T-helper 1 cell treated with Interleukin-12 subunit alpha and Interleukin-12 subunit beta and Interleukin-4 antibody, amounts not matched to agents 30 μg/mL and 1 μg/mL, for 36 hours (primary cell): ENCODE results near the gene SF3B2.

ENCODE experiments used
- H3K27ac Mint-ChIP-seq: one replicate; pipeline ENCODE4 v1.8.0; 2021; ENCODE audit warnings: mild to moderate bottlenecking, mixed read lengths
- H3K27me3 Mint-ChIP-seq: one replicate; pipeline ENCODE4 v1.8.0; 2021; ENCODE audit warnings: low read depth, mixed read lengths
- H3K36me3 Mint-ChIP-seq: one replicate; pipeline ENCODE4 v1.8.0; 2021; ENCODE audit warnings: low read depth, mixed read lengths
- H3K4me1 Mint-ChIP-seq: one replicate; pipeline ENCODE4 v1.8.0; 2021; ENCODE audit warnings: low read depth, mixed read lengths
- H3K4me3 Mint-ChIP-seq: one replicate; pipeline ENCODE4 v1.8.0; 2021; ENCODE audit warnings: mild to moderate bottlenecking, moderate library complexity, mixed read lengths
- H3K9me3 Mint-ChIP-seq: one replicate; pipeline ENCODE4 v1.8.0; 2021; ENCODE audit warnings: mixed read lengths

The SF3B2 gene

DNA sequence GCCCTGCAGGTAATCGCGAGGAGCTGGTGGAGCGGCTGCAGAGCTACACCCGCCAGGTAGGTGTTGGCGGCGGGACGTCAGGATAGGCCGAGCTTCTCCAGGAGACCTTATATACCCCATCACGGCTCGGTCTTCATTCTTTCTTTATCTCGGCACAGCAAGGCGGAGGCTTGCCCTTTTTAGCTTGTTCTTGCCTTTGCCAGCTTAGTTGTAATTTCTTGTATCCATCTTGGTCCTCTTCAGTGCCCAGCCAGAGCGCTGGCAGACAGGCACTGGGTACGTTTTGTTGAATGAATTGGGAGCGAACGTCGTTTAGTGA is 459 bp downstream of the SF3B2 start:
- peaks cover 33% of the 10 kb centered on the region for H3K4me1 Mint-ChIP-seq
- H3K36me3 Mint-ChIP-seq = peaks cover 37% of the 10 kb centered on the region
- peak overlapping the region; percentile 99 for H3K27ac Mint-ChIP-seq
- H3K4me3 Mint-ChIP-seq = peak overlapping the region; percentile 100
- no peaks in the 10 kb centered on the region for H3K9me3 Mint-ChIP-seq
- H3K27me3 Mint-ChIP-seq = peaks cover 5% of the 10 kb centered on the region

DNA sequence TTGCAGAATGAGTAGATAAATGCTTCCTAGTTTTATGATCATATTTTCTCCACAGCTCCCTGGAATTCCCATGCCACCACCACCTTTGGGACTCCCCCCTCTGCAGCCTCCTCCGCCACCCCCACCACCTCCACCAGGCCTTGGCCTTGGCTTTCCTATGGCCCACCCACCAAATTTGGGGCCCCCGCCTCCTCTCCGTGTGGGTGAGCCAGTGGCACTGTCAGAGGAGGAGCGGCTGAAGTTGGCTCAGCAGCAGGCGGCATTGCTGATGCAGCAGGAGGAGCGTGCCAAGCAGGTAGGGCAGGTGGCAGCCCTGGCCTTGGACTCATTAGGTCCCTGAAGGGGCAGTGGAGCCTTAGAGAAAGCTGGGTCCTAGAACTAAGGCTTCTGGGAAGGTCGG is 2.9 kb downstream of the SF3B2 start:
- H3K27ac Mint-ChIP-seq = no peak overlapping the region
- H3K27me3 Mint-ChIP-seq = no peaks in the 10 kb centered on the region
- peaks cover 31% of the 10 kb centered on the region for H3K4me1 Mint-ChIP-seq
- no peak overlapping the region for H3K4me3 Mint-ChIP-seq
- H3K9me3 Mint-ChIP-seq = no peaks in the 10 kb centered on the region
- peaks cover 51% of the 10 kb centered on the region for H3K36me3 Mint-ChIP-seq

GRCh38 chr11:66056501-66056900 is 4.3 kb downstream of the SF3B2 start:
- Mint-ChIP-seq H3K9me3 (no peaks in the 10 kb centered on the region), H3K27ac (no peak overlapping the region), H3K4me1 (peaks cover 29% of the 10 kb centered on the region), H3K27me3 (no peaks in the 10 kb centered on the region), H3K36me3 (peaks cover 63% of the 10 kb centered on the region), H3K4me3 (no peak overlapping the region)

DNA sequence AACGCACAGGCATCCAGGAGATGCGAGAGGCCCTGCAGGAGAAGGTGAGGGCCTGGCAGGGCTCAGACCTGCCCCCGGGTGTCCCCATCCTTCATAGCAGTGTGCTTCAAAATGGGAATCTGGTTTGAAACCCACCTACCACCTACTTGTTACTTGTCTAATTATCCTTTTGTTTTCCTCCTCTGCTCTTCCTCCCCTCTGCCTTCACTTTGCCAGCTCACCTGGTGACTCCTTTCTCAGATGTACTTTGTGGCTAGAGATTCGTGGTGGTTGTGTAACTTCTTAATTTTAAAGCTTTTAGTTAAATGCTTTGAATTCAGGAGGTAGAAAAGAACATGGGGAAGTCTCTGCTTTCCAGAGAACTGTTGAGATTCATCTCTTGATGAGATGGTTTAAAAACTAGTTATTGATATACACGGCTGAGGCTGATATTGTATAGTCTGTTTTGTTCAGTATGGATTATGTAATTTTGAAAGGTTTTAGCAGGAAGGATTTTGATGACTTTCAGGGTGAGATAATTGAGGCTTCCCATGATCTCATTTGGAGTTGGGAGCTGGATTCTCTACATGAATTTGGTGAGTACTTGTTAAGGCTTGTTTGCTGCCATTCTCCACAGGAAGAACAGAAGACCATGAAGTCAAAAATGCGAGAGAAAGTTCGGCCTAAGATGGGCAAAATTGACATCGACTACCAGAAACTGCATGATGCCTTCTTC is 8.0 kb downstream of the SF3B2 start:
- peaks cover 72% of the 10 kb centered on the region for H3K36me3 Mint-ChIP-seq
- peak overlapping the region; percentile 32 for H3K27ac Mint-ChIP-seq
- no peaks in the 10 kb centered on the region for H3K27me3 Mint-ChIP-seq
- H3K4me3 Mint-ChIP-seq = no peak overlapping the region
- peaks cover 21% of the 10 kb centered on the region for H3K4me1 Mint-ChIP-seq
- no peaks in the 10 kb centered on the region for H3K9me3 Mint-ChIP-seq

DNA sequence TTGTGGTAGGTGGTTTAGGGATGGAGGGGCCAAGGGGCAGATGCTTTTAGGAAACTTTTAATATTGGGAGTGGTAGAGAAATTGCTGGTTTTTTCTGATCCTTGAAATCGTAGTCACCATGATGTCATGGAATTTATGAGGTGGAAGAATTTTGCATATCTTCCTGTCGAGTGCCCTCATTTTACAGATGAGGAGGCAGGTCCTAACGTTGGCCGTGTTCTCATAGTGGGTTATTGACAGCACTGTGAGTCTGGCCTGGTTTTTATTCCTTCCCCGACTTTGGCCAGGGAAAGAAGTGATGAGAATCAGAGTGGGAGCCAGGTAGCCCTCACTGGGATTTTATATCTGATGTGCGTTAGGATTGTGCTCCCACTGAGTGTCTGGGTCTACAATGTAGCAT is 9.1 kb downstream of the SF3B2 start:
- Mint-ChIP-seq H3K4me3 (no peak overlapping the region), H3K4me1 (peaks cover 23% of the 10 kb centered on the region), H3K27ac (peak overlapping the region; percentile 55), H3K36me3 (peaks cover 72% of the 10 kb centered on the region), H3K9me3 (no peaks in the 10 kb centered on the region), H3K27me3 (no peaks in the 10 kb centered on the region)

DNA sequence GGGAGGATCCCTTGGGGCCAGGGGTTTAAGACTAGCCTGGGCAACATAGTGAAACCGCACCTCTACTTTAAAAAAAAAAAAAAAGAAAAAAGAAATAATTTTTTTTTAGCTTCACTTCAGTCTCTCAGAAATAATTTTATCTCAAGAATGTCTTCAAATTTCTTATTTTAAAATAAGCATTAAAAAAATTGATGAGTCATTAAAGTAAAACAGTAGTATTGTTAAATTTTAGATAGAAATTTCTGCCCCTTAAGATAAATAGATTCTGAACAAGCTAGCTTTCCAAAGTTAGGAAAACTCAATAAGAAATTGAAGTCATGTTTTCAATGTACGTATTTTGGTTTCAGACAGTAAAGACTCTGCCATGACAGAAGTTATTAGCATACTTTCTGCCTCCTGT is 10.2 kb downstream of the SF3B2 start:
- no peaks in the 10 kb centered on the region for H3K27me3 Mint-ChIP-seq
- H3K36me3 Mint-ChIP-seq = peaks cover 71% of the 10 kb centered on the region
- H3K9me3 Mint-ChIP-seq = no peaks in the 10 kb centered on the region
- no peak overlapping the region for H3K4me3 Mint-ChIP-seq
- H3K4me1 Mint-ChIP-seq = peaks cover 30% of the 10 kb centered on the region
- H3K27ac Mint-ChIP-seq = no peak overlapping the region

- H3K27me3 Mint-ChIP-seq = no peaks in the 10 kb centered on the region
- H3K4me3 Mint-ChIP-seq = no peak overlapping the region
- no peak overlapping the region for H3K27ac Mint-ChIP-seq
- peaks cover 34% of the 10 kb centered on the region for H3K4me1 Mint-ChIP-seq
- H3K36me3 Mint-ChIP-seq = peaks cover 71% of the 10 kb centered on the region
- no peaks in the 10 kb centered on the region for H3K9me3 Mint-ChIP-seq
Measured at GRCh38 chr11:66063900-66064299, 11.7 kb downstream of the SF3B2 start.

DNA sequence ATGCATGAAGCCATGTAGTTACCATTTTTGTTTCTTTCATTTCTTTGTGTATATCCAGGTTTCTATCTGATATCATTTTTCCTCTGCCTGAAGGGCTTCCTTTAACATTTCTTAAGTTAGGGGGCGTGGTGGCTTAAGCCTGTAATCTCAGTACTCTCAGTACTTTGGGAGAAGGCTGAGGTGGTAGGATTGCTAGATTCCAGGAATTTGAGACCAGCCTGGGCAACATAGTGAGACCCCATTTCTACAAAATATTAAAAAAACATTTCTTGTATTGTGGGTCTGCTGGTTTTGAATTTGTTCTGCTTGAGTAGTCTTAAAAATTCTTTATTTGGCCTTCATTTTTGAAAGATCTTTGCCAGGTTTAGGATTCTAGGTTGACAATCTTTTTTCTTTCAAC is 12.4 kb downstream of the SF3B2 start:
- H3K36me3 Mint-ChIP-seq = peaks cover 74% of the 10 kb centered on the region
- no peaks in the 10 kb centered on the region for H3K27me3 Mint-ChIP-seq
- H3K4me1 Mint-ChIP-seq = peaks cover 39% of the 10 kb centered on the region
- no peak overlapping the region for H3K27ac Mint-ChIP-seq
- H3K9me3 Mint-ChIP-seq = no peaks in the 10 kb centered on the region
- no peak overlapping the region for H3K4me3 Mint-ChIP-seq

- no peaks in the 10 kb centered on the region for H3K9me3 Mint-ChIP-seq
- peaks cover 63% of the 10 kb centered on the region for H3K36me3 Mint-ChIP-seq
- H3K27me3 Mint-ChIP-seq = no peaks in the 10 kb centered on the region
- peaks cover 38% of the 10 kb centered on the region for H3K4me1 Mint-ChIP-seq
- peak overlapping the region; percentile 36 for H3K27ac Mint-ChIP-seq
- H3K4me3 Mint-ChIP-seq = no peak overlapping the region
Measured at GRCh38 chr11:66066751-66067150, 14.6 kb downstream of the SF3B2 start.

GRCh38 chr11:66067640-66068039 is 15.5 kb downstream of the SF3B2 start:
- Mint-ChIP-seq H3K9me3 (no peaks in the 10 kb centered on the region), H3K27ac (no peak overlapping the region), H3K36me3 (peaks cover 64% of the 10 kb centered on the region), H3K4me1 (peaks cover 47% of the 10 kb centered on the region), H3K27me3 (no peaks in the 10 kb centered on the region), H3K4me3 (no peak overlapping the region)

DNA sequence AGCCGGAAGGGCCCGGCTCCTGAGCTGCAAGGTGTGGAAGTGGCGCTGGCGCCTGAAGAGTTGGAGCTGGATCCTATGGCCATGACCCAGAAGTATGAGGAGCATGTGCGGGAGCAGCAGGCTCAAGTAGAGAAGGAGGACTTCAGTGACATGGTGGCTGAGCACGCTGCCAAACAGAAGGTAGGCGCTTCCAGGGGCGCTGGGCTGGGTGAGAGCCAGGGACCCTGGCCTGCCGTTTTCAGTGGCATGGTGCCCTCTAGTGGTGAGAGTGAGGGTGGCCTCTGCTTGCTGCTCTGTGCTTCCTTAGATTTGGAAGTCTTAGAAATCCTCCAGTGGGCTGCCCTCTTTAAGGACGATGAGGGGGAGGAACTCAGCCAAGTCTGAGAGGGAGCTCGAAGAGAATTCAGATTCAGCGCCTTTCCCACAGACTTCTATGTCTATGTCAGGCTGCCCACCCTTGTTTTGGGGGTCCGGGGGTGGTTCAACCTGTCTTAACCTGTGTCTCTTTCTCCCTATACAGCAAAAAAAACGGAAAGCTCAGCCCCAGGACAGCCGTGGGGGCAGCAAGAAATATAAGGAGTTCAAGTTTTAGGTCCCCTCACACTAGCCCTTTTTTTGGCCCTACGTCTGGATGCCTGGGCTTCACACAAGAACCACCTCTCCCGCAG is 16.1 kb downstream of the SF3B2 start:
- H3K4me1 Mint-ChIP-seq = peaks cover 54% of the 10 kb centered on the region
- no peaks in the 10 kb centered on the region for H3K9me3 Mint-ChIP-seq
- H3K27me3 Mint-ChIP-seq = no peaks in the 10 kb centered on the region
- H3K27ac Mint-ChIP-seq = peak overlapping the region; percentile 98
- H3K4me3 Mint-ChIP-seq = peak overlapping the region; percentile 36
- H3K36me3 Mint-ChIP-seq = peaks cover 61% of the 10 kb centered on the region

DNA sequence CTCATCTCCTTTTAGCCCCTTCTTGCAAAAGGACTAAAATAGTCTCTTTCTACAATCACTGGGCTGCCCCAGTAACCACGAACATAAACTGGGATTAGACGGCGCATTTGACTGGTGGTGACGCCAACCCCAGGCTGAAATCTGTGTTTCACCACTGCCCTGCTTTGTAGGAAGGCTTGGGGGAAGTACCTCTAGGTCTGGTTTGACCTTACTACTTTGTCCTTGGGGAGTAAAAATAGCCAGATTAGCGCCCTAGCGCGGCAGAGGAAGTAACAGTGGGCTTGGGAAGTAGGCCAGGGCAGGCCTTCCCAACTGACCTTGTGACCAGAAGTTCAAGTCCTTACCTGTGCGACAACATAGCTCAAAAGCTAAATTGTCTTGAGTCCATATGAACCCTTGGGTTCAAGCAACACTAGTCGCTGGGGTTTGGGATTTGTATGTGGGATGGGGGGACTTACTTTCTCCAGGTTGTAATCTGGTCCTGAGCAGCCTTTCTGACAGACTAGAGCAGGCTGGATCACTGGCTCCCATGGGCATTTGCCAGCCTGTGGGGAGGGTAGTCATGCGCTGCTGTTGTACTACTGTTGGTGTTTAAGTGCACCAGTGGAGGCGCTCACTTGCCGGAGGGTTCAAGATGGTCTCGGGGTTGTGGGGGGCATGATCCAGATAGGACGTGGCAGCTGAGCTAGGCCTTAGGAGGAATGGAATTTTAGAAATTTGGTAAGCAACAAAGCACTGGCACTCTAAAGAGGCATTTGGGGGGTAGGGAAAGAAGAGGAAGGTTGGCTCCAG is 17.0 kb downstream of the SF3B2 start:
- Mint-ChIP-seq H3K4me1 (peaks cover 52% of the 10 kb centered on the region), H3K27me3 (no peaks in the 10 kb centered on the region), H3K9me3 (no peaks in the 10 kb centered on the region), H3K27ac (peak overlapping the region; percentile 98), H3K4me3 (peak overlapping the region; percentile 87), H3K36me3 (peaks cover 57% of the 10 kb centered on the region)

DNA sequence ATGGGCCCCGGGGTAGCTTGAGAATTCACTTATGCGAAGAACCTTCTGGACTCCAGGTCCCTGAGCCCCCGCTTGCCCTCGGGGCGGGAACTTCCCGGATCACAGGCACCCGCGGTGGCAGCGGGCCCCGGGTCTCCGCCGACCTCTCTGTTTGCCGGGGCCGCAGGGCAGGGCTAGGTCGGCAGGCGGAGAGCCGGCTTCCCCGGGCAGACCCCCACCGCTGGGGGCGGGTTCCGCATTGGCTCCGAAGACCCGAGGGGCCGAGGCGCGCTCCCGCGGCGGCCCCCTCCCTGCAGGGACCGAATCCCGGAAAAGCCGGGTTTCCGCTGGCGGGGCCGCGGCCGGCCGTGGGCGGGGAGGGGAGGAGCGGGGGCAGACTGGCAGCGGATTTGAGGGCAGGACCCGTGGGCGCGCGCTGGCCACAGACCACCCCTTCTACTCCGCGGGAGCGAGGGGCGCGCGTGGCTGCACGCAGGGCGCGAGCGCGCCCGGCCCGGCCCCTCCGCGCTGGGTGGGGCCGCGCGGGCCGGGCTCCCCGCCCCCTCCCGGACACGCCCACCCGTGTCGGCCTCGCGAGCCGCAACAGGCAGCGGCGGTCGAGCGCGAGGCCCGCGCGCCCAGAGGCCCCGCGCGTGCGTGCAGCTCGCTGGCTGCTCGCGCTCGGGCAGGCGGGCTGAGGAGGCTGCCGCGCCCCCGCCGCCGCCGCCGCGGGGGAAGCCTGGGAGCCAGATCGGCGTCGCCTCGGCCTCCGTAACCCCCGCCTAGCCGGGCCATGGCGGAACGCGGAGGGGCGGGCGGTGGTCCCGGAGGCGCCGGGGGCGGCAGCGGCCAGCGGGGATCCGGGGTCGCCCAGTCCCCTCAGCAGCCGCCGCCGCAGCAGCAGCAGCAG is 17.8 kb downstream of the SF3B2 start, which contains the start of gene PACS1:
Gene PACS1 (plus strand): TSS at position 558 of the 889 bp plus-strand sequence. CDS start 215 bp downstream, at position 773.
- H3K36me3 Mint-ChIP-seq = peaks cover 55% of the 10 kb centered on the region

More for the DNA sequence above, 17.8 kb downstream of the SF3B2 start, which contains the start of gene PACS1:
- no peaks in the 10 kb centered on the region for H3K27me3 Mint-ChIP-seq
- H3K27ac Mint-ChIP-seq = peak within 1 kb of the TSS; percentile 98
- H3K9me3 Mint-ChIP-seq = no peaks in the 10 kb centered on the region
- H3K4me3 Mint-ChIP-seq = peak within 1 kb of the TSS; percentile 88
- H3K4me1 Mint-ChIP-seq = peaks cover 52% of the 10 kb centered on the region
